NOMO-1 treated with DMSO at 0.1 percent for 48 hours (cell line): ENCODE data around the gene INSM1.

Experiments
- DNase-seq: peaks from one replicate; lab custom pipeline; 2025; ENCODE audit not compliant: unreplicated experiment; lab: John Stamatoyannopoulos, UW

Gene INSM1

DNA sequence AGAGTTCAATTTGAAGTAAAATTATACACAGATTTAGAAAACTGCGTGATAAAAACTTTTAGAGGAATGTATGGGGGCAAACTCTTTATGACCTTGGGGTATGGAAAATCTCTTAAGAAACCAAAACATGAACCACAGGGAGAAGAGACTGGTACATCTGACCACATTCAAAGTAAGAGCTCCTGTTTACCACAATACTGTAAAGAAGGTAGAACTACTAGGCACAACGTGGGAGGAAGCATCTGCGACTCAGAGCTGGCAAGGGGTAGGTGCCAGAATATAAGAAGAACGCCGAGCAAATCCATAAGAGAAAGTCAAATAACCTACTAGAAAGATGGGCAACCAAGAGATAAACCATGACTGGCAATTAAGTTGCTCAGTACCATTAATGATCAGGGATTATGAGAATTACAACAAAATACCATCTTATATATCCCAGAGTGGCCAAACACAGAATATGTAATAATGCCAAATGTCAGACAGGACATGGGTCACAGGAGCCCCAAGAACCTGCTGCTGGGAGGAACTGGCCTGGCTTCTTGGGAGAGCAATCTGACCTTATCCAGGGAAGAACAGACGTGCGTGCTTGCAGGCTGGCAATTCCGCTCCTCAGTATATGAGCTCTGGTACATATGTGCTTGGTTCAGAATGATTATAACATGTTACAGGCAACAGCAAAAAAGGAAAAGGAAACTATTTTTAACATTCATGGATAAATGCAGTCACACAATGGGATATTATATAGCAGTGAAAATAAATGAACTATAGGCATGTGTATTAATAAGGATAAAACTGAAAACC is 50.2 kb downstream of the INSM1 start:
- no peak for DNase-seq
